ENCODE measurements around the gene GALNT11.
A peak's percentile ranks its signal among the peaks of the same experiment; 100 is the strongest.
"Not testable (repeated sequence)": the region's sequence is repeated elsewhere in the genome, so short reads cannot be mapped to it uniquely, and the experiment has no call there.

GALNT11 gene

DNA sequence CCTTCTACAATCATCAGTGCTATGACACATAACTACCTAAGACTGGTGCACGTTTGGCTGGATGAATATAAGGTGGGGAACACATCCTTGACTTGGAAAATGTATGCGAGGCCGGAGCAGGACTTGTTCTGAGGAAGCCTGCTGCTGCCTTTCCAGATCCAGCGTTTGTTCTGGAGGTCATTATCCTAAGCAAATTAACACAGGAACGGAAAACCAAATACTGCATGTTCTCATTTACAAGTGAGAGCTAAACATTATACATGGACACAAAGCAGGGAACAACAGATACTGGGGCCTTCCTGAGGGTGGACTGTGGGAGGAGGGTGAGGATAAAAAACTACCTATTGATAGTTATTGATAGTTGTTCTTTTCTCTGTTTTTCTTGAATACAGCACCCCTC is 10.8 kb upstream of the GALNT11 start:
- H3K27me3 ChIP-seq (ENCODE audit: insufficient read depth, insufficient read length): no peaks in the 10 kb centered on the region
- TF ChIP-seq YY1 (IDR thresholded peaks at IDR 0.05; ENCODE audit: insufficient read depth, insufficient read length) (no peak), SUZ12 (IDR thresholded peaks at IDR 0.05; ENCODE audit: extremely low read depth, insufficient read depth, insufficient read length) (no peak), ZNF274 (IDR thresholded peaks at IDR 0.05; ENCODE audit: low read depth, low read length) (no peak)
- no peak overlapping the region for H3K4me3 ChIP-seq (ENCODE audit: insufficient read length, low read depth)
- H3K9ac ChIP-seq (ENCODE audit: insufficient read length, low read depth): no peak overlapping the region
- H3K4me1 ChIP-seq (ENCODE audit: insufficient read depth, insufficient read length): no peaks in the 10 kb centered on the region
- H3K9me3 ChIP-seq (ENCODE audit: insufficient read depth, low read length): peaks cover 5% of the 10 kb centered on the region; the same call in 1 of the 2 replicates
- no peaks in the 10 kb centered on the region for H3K36me3 ChIP-seq (ENCODE audit: insufficient read depth, insufficient read length, low read length)
- DNase-seq (ENCODE audit: low read depth, low spot score): no peak

- Histone ChIP-seq H3K4me3 (ENCODE audit: insufficient read length, low read depth) (no peak overlapping the region), H3K4me1 (ENCODE audit: insufficient read depth, insufficient read length) (no peaks in the 10 kb centered on the region), H3K9ac (ENCODE audit: insufficient read length, low read depth) (no peak overlapping the region), H3K36me3 (ENCODE audit: insufficient read depth, insufficient read length, low read length) (no peaks in the 10 kb centered on the region), H3K9me3 (ENCODE audit: insufficient read depth, low read length) (peaks cover 5% of the 10 kb centered on the region; the same call in 1 of the 2 replicates), H3K27me3 (ENCODE audit: insufficient read depth, insufficient read length) (no peaks in the 10 kb centered on the region)
- DNase-seq (ENCODE audit: low read depth, low spot score): no peak
- TF ChIP-seq SUZ12 (IDR thresholded peaks at IDR 0.05; ENCODE audit: extremely low read depth, insufficient read depth, insufficient read length): no peak
- no peak for TF ChIP-seq YY1 (IDR thresholded peaks at IDR 0.05; ENCODE audit: insufficient read depth, insufficient read length)
- TF ChIP-seq ZNF274 (IDR thresholded peaks at IDR 0.05; ENCODE audit: low read depth, low read length): no peak
Observed at GRCh38 chr7:152015600-152015999, 9.9 kb upstream of the GALNT11 start.

DNA sequence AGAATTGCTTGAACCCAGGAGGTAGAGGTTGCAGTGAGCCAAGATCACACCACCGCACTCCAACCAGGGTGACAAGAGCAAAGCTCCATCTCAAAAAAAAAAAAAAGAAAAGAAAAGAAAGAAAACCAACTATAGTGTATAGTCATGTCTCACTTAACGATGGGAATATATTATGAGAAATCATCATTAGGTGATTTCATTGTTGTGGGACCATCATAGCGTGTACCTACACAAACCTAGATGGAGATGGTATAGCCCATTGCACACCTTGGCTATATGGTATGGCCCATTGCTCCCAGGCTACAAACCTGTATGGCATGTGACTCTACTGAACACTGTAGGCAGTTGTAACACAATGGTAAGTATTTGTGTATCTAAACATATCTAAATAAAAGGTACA is 8.5 kb upstream of the GALNT11 start:
- H3K36me3 ChIP-seq (ENCODE audit: insufficient read depth, insufficient read length, low read length): no peaks in the 10 kb centered on the region

GRCh38 chr7:152017683-152018082 is 7.8 kb upstream of the GALNT11 start:
- not testable (repeated sequence) for H3K9me3 ChIP-seq (ENCODE audit: insufficient read depth, low read length); H3K27me3 ChIP-seq (ENCODE audit: insufficient read depth, insufficient read length); H3K4me1 ChIP-seq (ENCODE audit: insufficient read depth, insufficient read length); H3K36me3 ChIP-seq (ENCODE audit: insufficient read depth, insufficient read length, low read length); H3K4me3 ChIP-seq (ENCODE audit: insufficient read length, low read depth); DNase-seq (ENCODE audit: low read depth, low spot score); H3K9ac ChIP-seq (ENCODE audit: insufficient read length, low read depth)

More for the DNA sequence above, 8.5 kb upstream of the GALNT11 start:
- no peak for DNase-seq (ENCODE audit: low read depth, low spot score)
- H3K4me3 ChIP-seq (ENCODE audit: insufficient read length, low read depth): no peak overlapping the region
- no peaks in the 10 kb centered on the region for H3K4me1 ChIP-seq (ENCODE audit: insufficient read depth, insufficient read length)
- H3K9ac ChIP-seq (ENCODE audit: insufficient read length, low read depth): no peak overlapping the region
- H3K27me3 ChIP-seq (ENCODE audit: insufficient read depth, insufficient read length): no peaks in the 10 kb centered on the region
- TF ChIP-seq SUZ12 (IDR thresholded peaks at IDR 0.05; ENCODE audit: extremely low read depth, insufficient read depth, insufficient read length): no peak
- no peak for TF ChIP-seq YY1 (IDR thresholded peaks at IDR 0.05; ENCODE audit: insufficient read depth, insufficient read length)
- TF ChIP-seq ZNF274 (IDR thresholded peaks at IDR 0.05; ENCODE audit: low read depth, low read length): no peak
- H3K9me3 ChIP-seq (ENCODE audit: insufficient read depth, low read length): peaks cover 5% of the 10 kb centered on the region; the same call in 1 of the 2 replicates

DNA sequence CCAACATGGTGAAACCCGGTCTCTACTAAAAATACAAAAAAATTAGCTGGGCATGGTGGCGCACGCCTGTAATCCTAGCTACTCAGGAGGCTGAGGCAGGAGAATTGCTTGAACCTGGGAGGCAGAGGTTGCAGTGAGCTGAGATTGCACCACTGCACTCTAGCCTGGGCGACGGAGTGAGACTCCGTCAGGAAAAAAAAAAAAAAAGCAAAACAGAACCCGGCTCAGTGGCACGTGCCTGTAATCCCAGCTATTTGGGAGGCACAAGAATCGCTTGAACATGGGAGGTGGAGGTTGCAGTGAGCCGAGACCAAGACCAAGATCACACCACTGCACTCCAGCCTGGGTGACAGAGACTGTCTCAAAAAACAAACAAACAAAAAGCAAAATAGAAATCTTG is 3.7 kb upstream of the GALNT11 start:
- not testable (repeated sequence) for H3K4me3 ChIP-seq (ENCODE audit: insufficient read length, low read depth); H3K4me1 ChIP-seq (ENCODE audit: insufficient read depth, insufficient read length); DNase-seq (ENCODE audit: low read depth, low spot score); H3K9ac ChIP-seq (ENCODE audit: insufficient read length, low read depth); H3K36me3 ChIP-seq (ENCODE audit: insufficient read depth, insufficient read length, low read length); H3K27me3 ChIP-seq (ENCODE audit: insufficient read depth, insufficient read length); H3K9me3 ChIP-seq (ENCODE audit: insufficient read depth, low read length)

DNA sequence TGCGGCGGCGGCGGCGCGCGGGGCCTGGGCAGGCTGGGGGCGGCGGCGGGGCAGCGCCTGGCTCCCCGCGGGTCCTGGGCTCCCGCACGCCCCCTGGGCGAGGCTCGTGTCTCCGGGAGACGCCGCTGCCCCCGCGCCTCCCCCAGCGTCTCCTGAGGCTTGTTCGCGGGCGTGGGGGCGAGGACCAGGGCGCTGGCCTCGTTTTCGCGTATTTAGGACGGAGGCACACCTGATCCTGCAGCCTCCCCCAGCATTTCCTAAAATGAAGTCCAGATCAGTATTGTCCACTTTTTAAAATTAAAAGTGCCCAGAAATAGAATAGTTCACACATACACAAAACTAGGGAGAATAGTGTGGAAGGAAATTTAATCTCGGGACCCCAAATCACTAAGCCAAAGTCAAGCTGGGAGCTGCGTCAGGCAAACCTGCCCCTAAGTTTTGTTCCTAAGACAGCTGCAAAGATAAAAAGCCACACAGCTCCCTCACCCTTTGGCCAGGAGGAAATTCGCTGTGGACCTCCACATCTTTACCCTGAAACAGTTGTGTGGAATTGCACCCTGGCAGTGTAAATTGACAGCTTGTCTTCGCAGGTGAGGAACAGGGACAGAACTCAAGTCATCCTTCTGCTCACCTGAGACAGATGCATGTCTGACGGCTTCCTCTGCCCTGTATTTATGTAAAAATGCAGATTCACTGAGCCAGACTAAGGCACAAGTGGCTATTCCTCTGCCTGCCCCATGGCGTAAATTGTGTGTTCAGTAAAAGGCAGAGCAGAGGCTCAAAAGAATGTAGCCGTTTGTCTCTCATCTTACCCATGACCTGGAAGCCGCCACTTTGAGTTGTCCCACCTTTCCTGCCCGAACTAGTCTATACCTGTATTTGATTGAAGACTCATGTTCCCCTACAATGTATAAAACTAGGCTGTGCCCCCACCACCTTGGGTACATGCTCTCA is 740 bp downstream of the GALNT11 start:
- Histone ChIP-seq H3K27me3 (ENCODE audit: insufficient read depth, insufficient read length) (no peaks in the 10 kb centered on the region), H3K36me3 (ENCODE audit: insufficient read depth, insufficient read length, low read length) (peaks cover 12% of the 10 kb centered on the region), H3K4me3 (ENCODE audit: insufficient read length, low read depth) (peak overlapping the region; percentile 71), H3K9ac (ENCODE audit: insufficient read length, low read depth) (peak overlapping the region; percentile 76), H3K9me3 (ENCODE audit: insufficient read depth, low read length) (peaks cover 12% of the 10 kb centered on the region; the same call in 1 of the 2 replicates), H3K4me1 (ENCODE audit: insufficient read depth, insufficient read length) (no peaks in the 10 kb centered on the region)
- TF ChIP-seq ZNF274 (IDR thresholded peaks at IDR 0.05; ENCODE audit: low read depth, low read length): no peak
- TF ChIP-seq SUZ12 (IDR thresholded peaks at IDR 0.05; ENCODE audit: extremely low read depth, insufficient read depth, insufficient read length): no peak
- no peak for TF ChIP-seq YY1 (IDR thresholded peaks at IDR 0.05; ENCODE audit: insufficient read depth, insufficient read length)
- no peak for DNase-seq (ENCODE audit: low read depth, low spot score)

GRCh38 chr7:152027491-152028365 is 2.3 kb downstream of the GALNT11 start:
- not testable (repeated sequence) for H3K27me3 ChIP-seq (ENCODE audit: insufficient read depth, insufficient read length); H3K4me3 ChIP-seq (ENCODE audit: insufficient read length, low read depth); DNase-seq (ENCODE audit: low read depth, low spot score); H3K9ac ChIP-seq (ENCODE audit: insufficient read length, low read depth); H3K4me1 ChIP-seq (ENCODE audit: insufficient read depth, insufficient read length)
- Histone ChIP-seq H3K36me3 (ENCODE audit: insufficient read depth, insufficient read length, low read length) (peaks cover 12% of the 10 kb centered on the region), H3K9me3 (ENCODE audit: insufficient read depth, low read length) (peaks cover 12% of the 10 kb centered on the region; the same call in 1 of the 2 replicates)

DNA sequence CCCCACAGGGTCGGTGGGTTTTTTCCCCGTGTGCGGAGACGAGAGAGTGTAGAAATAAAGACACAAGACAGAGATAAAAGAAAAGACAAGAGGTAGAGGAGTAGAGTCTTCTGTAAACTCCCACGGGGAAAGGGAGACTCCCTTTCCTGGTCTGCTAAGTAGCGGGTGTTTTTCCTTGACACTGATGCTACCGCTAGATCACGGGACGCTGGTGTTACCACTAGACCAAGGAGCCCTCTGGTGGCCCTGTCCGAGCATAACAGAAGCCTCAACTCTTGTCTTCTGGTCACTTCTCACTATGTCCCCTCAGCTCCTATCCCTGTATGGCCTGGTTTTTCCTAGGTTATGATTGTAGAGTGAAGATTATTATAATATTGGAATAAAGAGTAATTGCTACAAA is 4.6 kb downstream of the GALNT11 start:
- Histone ChIP-seq H3K36me3 (ENCODE audit: insufficient read depth, insufficient read length, low read length) (peaks cover 12% of the 10 kb centered on the region), H3K9me3 (ENCODE audit: insufficient read depth, low read length) (peaks cover 12% of the 10 kb centered on the region; the same call in 1 of the 2 replicates)
- H3K4me3 ChIP-seq (ENCODE audit: insufficient read length, low read depth); H3K9ac ChIP-seq (ENCODE audit: insufficient read length, low read depth); H3K27me3 ChIP-seq (ENCODE audit: insufficient read depth, insufficient read length); H3K4me1 ChIP-seq (ENCODE audit: insufficient read depth, insufficient read length); DNase-seq (ENCODE audit: low read depth, low spot score): not testable (repeated sequence)

DNA sequence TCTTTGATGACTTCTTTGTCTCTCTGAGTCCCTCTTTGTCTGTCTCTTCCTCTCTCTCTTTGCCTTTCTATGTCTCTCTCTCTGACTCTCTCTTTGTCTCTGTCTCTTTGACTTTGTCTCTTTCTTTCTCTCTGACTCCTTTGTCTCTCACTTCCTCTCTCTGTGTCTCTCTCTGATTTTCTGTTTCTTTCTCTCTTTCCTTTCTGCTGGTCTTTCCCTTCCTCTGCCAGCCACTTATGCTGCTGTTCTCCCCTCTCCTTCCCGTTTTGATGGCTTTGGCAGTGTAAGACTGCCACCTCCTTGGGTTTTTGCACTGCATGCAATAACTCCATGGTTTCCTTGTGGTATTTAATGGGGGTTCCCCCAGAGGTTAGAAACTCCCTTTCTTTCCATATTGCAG is 5.2 kb downstream of the GALNT11 start:
- H3K9ac ChIP-seq (ENCODE audit: insufficient read length, low read depth); H3K4me1 ChIP-seq (ENCODE audit: insufficient read depth, insufficient read length); H3K27me3 ChIP-seq (ENCODE audit: insufficient read depth, insufficient read length); H3K4me3 ChIP-seq (ENCODE audit: insufficient read length, low read depth); DNase-seq (ENCODE audit: low read depth, low spot score): not testable (repeated sequence)
- peaks cover 12% of the 10 kb centered on the region; the same call in 1 of the 2 replicates for H3K9me3 ChIP-seq (ENCODE audit: insufficient read depth, low read length)
- peaks cover 12% of the 10 kb centered on the region for H3K36me3 ChIP-seq (ENCODE audit: insufficient read depth, insufficient read length, low read length)

All from NT2/D1 (cell line).